GM12878 (cell line): Measurements from ENCODE around the gene ALPK1. TPM values are rescaled to one million over a fixed set of nuclear protein-coding genes. Genes with fewer than 3 reads are reported as not detected.

Source experiments
- ATAC-seq: fragments of 200-7000 bp; cut with Tn5 transposase; 3 replicates; pipeline ENCODE4 v1.9.1; 2020; ENCODE audit warnings: mild to moderate bottlenecking, moderate library complexity
- BruUV-seq: library from RNA; stranded (reverse); fragments of 400-500 nt; replicated peaks from 2 replicates; lab custom pipeline; 2021; lab: Mats Ljungman, UMichigan
- CTCF ChIA-PET: fragments of 300-600 bp; sonication (Branson Sonifier 250); formaldehyde crosslinking; extraction: SDS; loops from one replicate; lab custom pipeline; 2021; ENCODE audit warnings: inconsistent platforms; lab: Yijun Ruan, JAX
- POLR2A ChIA-PET: fragments of 350-600 bp; formaldehyde crosslinking; extraction: SDS; loops from one replicate; lab custom pipeline; 2021; ENCODE audit warnings: inconsistent platforms; lab: Charles Lee
- RAD21 ChIA-PET: fragments of 300-600 bp; sonication (Branson Sonifier 250); formaldehyde crosslinking; loops from one replicate; lab custom pipeline; 2023; ENCODE audit warnings: antibody characterized with exemption; ENCODE audit not compliant: unreplicated experiment; lab: Charles Lee
- SMC1A ChIA-PET: fragments of 300-600 bp; sonication (Branson Sonifier 250); formaldehyde crosslinking; loops from one replicate; lab custom pipeline; 2023; ENCODE audit not compliant: unreplicated experiment, uncharacterized antibody; lab: Charles Lee
- DNase-seq: peaks from one replicate; pipeline ENCODE4 v3.0.0-alpha.2; 2011; ENCODE audit warnings: low read depth, low spot score
- FAIRE-seq: peaks from 3 replicates; lab custom pipeline; 2011; peaks lifted over from hg19 to GRCh38; lab: Jason Lieb, UNC
- H2AFZ ChIP-seq: 2 replicates; pipeline ENCODE4 v1.6.0; 2011; ENCODE audit warnings: low read depth, low read length, control low read depth; ENCODE audit not compliant: control insufficient read depth
- H3K27ac ChIP-seq: 2 replicates; pipeline ENCODE4 v1.5.1; 2011; ENCODE audit warnings: control low read depth; ENCODE audit not compliant: control insufficient read depth, insufficient read depth
- H3K27me3 ChIP-seq, 2 experiments: replicated peaks in 1 of 2; 2 replicates each; pipeline versions ENCODE4 v1.6.0 to v1.6.1; 2011; ENCODE audit warnings: low read length in 1 of 2; ENCODE audit not compliant: control insufficient read depth in 2 of 2, insufficient read depth in 2 of 2
- H3K36me3 ChIP-seq, 2 experiments: 2 replicates each; pipeline ENCODE4 v1.5.1; 2011; ENCODE audit warnings: low read length in 1 of 2; ENCODE audit not compliant: control insufficient read depth in 2 of 2, insufficient read depth in 2 of 2
- H3K4me1 ChIP-seq: 2 replicates; pipeline ENCODE4 v1.6.1; 2011; ENCODE audit warnings: mild to moderate bottlenecking, low read length, moderate library complexity, mixed read lengths; ENCODE audit not compliant: control insufficient read depth, insufficient read depth
- H3K4me2 ChIP-seq: 2 replicates; pipeline ENCODE4 v1.6.0; 2011; ENCODE audit warnings: control low read depth; ENCODE audit not compliant: control insufficient read depth, insufficient read depth
- H3K4me3 ChIP-seq: fragments of 200-600 bp; sonication (generic); 2 replicates; pipeline ENCODE4 v1.5.1; 2016
- H3K79me2 ChIP-seq: 2 replicates; pipeline ENCODE4 v1.6.0; 2011; ENCODE audit warnings: low read length; ENCODE audit not compliant: control insufficient read depth, insufficient read depth
- H3K9ac ChIP-seq: 2 replicates; pipeline ENCODE4 v1.8.0; 2011; ENCODE audit warnings: low read length, control low read depth, mixed read lengths; ENCODE audit not compliant: control insufficient read depth, insufficient read depth
- H3K9me3 ChIP-seq: replicated peaks from 3 replicates; pipeline ENCODE4 v1.5.1; 2011; ENCODE audit warnings: mild to moderate bottlenecking, low read length; ENCODE audit not compliant: control insufficient read depth, insufficient read depth
- H4K20me1 ChIP-seq: 2 replicates; pipeline ENCODE4 v1.6.0; 2011; ENCODE audit not compliant: control insufficient read depth, insufficient read depth
- BCL11A ChIP-seq: IDR thresholded peaks from 2 replicates; pipeline ENCODE4 v1.6.1; 2011; ENCODE audit warnings: low read depth, low read length
- CBFB ChIP-seq: IDR thresholded peaks from 2 replicates; pipeline ENCODE4 v1.6.1; 2016; ENCODE audit warnings: antibody characterized with exemption, low read depth
- DPF2 ChIP-seq: fragments of 450-650 bp; IDR thresholded peaks from 2 replicates; pipeline ENCODE4 v1.6.1; 2017; ENCODE audit warnings: mild to moderate bottlenecking
- FOXK2 ChIP-seq: fragments of 450-650 bp; IDR thresholded peaks from 2 replicates; pipeline ENCODE4 v1.6.1; 2017; ENCODE audit warnings: mild to moderate bottlenecking, moderate library complexity
- HDAC2 ChIP-seq: fragments of 200-600 bp; sonication (generic); IDR thresholded peaks from 2 replicates; pipeline ENCODE4 v1.6.1; 2017
- IRF4 ChIP-seq: IDR thresholded peaks from 2 replicates; pipeline ENCODE4 v1.6.1; 2011; ENCODE audit warnings: low read depth, low read length
- MEF2B ChIP-seq: fragments of 450-650 bp; IDR thresholded peaks from 2 replicates; pipeline ENCODE4 v1.6.1; 2018; ENCODE audit warnings: mild to moderate bottlenecking, moderate library complexity; ENCODE audit not compliant: partially characterized antibody, poor library complexity, severe bottlenecking
- NR2C1 ChIP-seq: fragments of 450-650 bp; IDR thresholded peaks from 2 replicates; pipeline ENCODE4 v1.6.1; 2017; ENCODE audit warnings: antibody characterized with exemption, mild to moderate bottlenecking, moderate library complexity
- NR2F1 ChIP-seq: fragments of 450-650 bp; conservative IDR thresholded peaks from 2 replicates; pipeline ENCODE4 v1.6.1; 2017; ENCODE audit warnings: mild to moderate bottlenecking
- RBBP5 ChIP-seq: fragments of 200-600 bp; sonication (generic); conservative IDR thresholded peaks from 2 replicates; pipeline ENCODE4 v1.6.1; 2016
- SRF ChIP-seq, 2 experiments: IDR thresholded peaks; 2 replicates each; pipeline ENCODE4 v1.6.1; 2011; ENCODE audit warnings: low read depth in 2 of 2, low read length in 2 of 2, mild to moderate bottlenecking in 1 of 2, moderate library complexity in 1 of 2
- STAT1 ChIP-seq: fragments of 450-650 bp; conservative IDR thresholded peaks from 2 replicates; pipeline ENCODE4 v1.6.1; 2014; ENCODE audit warnings: antibody characterized with exemption, mild to moderate bottlenecking
- WRNIP1 ChIP-seq: IDR thresholded peaks from 2 replicates; pipeline ENCODE4 v1.6.1; 2011; ENCODE audit warnings: low read depth, low read length, improper control_type of control experiment, borderline replicate concordance
- YBX1 ChIP-seq: fragments of 450-650 bp; IDR thresholded peaks from 2 replicates; pipeline ENCODE4 v1.6.1; 2016; ENCODE audit warnings: antibody characterized with exemption
- WGBS: methylation state at CpG from one replicate; pipeline ENCODE4 v1.1.6; 2016; ENCODE audit warnings: low lambda C conversion rate; ENCODE audit not compliant: insufficient replicate concordance, insufficient coverage; ENCODE audit errors: missing lambda C conversion rate; 5-methylcytosine and 5-hydroxymethylcytosine counted together
- in situ Hi-C: fragments of 300-500 bp; cut with MboI; formaldehyde crosslinking; loops from 9 replicates; pipeline ENCODE4 v1.14.3; 2018; ENCODE audit warnings: mixed read lengths
- intact Hi-C: fragments of 100-400 bp; cut with micrococcal nuclease; formaldehyde crosslinking; loops from one replicate; pipeline ENCODE4 v1.14.2; 2022; ENCODE audit not compliant: unreplicated experiment
- polyA plus RNA-seq, 11 experiments: library from polyadenylated mRNA; depleted of rRNA in 4 of 11; unstranded in 6 of 11; stranded (reverse) in 5 of 11; fragments of >200 nt; fragmentation: Nextera tagmentation in 4 of 11; fragmentation: Illumina TruSeq in 1 of 11; extraction: Ambion mirVana in 4 of 11; extraction: Trizol in 1 of 11; gene quantifications; 1 replicate in 1 of 11; 2 replicates in 10 of 11; pipeline versions ENCODE4 v1.2.1 to v1.2.3, GENCODE V29; 2011 to 2016; ENCODE audit warnings: inconsistent platforms in 2 of 11, missing spikeins in 2 of 11, low read depth in 1 of 11
- total RNA-seq, 4 experiments: library from RNA; depleted of rRNA in 3 of 4; stranded (reverse); fragments of >200 nt in 3 of 4; fragmentation: Illumina TruSeq in 1 of 4; extraction: Trizol in 1 of 4; gene quantifications; 2 replicates each; pipeline versions ENCODE4 v1.2.1 to v1.2.3, GENCODE V29; 2013 to 2021
- TF ChIP-seq, protein P1 (sequence below): fragments of 450-650 bp; formaldehyde crosslinking; IDR thresholded peaks from 2 replicates; pipeline ENCODE4 v1.5.0; 2022; ENCODE audit warnings: mild to moderate bottlenecking, missing genetic modification characterization

ALPK1 gene
- total and polyA plus RNA-seq, 10 of the 15 experiments (the other 5 are each of a cell fraction or from before 2014, with no cell fraction given) = 8.5 to 32.3 (median 22.6) TPM

GRCh38 chr4:112410804-112411203 lies 113.6 kb downstream of the ALPK1 start:
- Histone ChIP-seq H2AFZ (no peak overlapping the region), H4K20me1 (no peaks in the 10 kb centered on the region), H3K4me1 (no peaks in the 10 kb centered on the region), H3K9ac (no peak overlapping the region), H3K79me2 (no peaks in the 10 kb centered on the region), H3K27ac (no peak overlapping the region)
- ChIA-PET RAD21 (no interaction called here), POLR2A (no interaction called here), CTCF (no interaction called here)
- BruUV-seq = no TSS peak
- TF ChIP-seq DPF2 = no peak
- no peak for TF ChIP-seq FOXK2
- TF ChIP-seq STAT1 = no peak
- TF ChIP-seq NR2F1 = no peak
- TF ChIP-seq IRF4 = no peak
- no peak for TF ChIP-seq YBX1
- no peak for TF ChIP-seq NR2C1
- TF ChIP-seq CBFB = no peak
- TF ChIP-seq RBBP5 = no peak
- TF ChIP-seq HDAC2 = no peak
- no peak for TF ChIP-seq BCL11A
- TF ChIP-seq, protein P1, sequence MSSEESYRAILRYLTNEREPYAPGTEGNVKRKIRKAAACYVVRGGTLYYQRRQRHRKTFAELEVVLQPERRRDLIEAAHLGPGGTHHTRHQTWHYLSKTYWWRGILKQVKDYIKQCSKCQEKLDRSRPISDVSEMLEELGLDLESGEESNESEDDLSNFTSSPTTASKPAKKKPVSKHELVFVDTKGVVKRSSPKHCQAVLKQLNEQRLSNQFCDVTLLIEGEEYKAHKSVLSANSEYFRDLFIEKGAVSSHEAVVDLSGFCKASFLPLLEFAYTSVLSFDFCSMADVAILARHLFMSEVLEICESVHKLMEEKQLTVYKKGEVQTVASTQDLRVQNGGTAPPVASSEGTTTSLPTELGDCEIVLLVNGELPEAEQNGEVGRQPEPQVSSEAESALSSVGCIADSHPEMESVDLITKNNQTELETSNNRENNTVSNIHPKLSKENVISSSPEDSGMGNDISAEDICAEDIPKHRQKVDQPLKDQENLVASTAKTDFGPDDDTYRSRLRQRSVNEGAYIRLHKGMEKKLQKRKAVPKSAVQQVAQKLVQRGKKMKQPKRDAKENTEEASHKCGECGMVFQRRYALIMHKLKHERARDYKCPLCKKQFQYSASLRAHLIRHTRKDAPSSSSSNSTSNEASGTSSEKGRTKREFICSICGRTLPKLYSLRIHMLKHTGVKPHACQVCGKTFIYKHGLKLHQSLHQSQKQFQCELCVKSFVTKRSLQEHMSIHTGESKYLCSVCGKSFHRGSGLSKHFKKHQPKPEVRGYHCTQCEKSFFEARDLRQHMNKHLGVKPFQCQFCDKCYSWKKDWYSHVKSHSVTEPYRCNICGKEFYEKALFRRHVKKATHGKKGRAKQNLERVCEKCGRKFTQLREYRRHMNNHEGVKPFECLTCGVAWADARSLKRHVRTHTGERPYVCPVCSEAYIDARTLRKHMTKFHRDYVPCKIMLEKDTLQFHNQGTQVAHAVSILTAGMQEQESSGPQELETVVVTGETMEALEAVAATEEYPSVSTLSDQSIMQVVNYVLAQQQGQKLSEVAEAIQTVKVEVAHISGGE (CRISPR knock-in tag) = no peak
- no peak for TF ChIP-seq MEF2B
- TF ChIP-seq SRF (IDR thresholded peaks at IDR 0.05; ENCODE audit: low read depth in 2 of 2, low read length in 2 of 2) = no peak
- TF ChIP-seq WRNIP1 = no peak
- TF ChIP-seq, all 136 proteins: peak for 0
- in situ Hi-C loops (no loop called here), intact Hi-C loops (no loop called here)
- FAIRE-seq (no peak), ATAC-seq (no peak), DNase-seq (no peak)
- Histone ChIP-seq H3K4me3 (no peak overlapping the region), H3K36me3 (peaks cover 0 to 3% of the 10 kb centered on the region in 2 experiments; a peak in 1 of 4 replicates), H3K9me3 (no peaks in the 10 kb centered on the region), H3K4me2 (no peak overlapping the region), H3K27me3 (no peaks in the 10 kb centered on the region)
- 96% methylated on average over 7 of the region's 7 CpGs for WGBS
- SMC1A ChIA-PET = no interaction called here
